ENCODE results near the gene CDKN2D.
"Not testable (repeated sequence)": the region's sequence is repeated elsewhere in the genome, so short reads cannot be mapped to it uniquely, and the experiment has no call there.

The CDKN2D gene

GRCh38 chr19:10593820-10594637 lies 25.2 kb upstream of the CDKN2D start:
- TF ChIP-seq JUND (IDR thresholded peaks at IDR 0.05; ENCODE audit: low read depth) = no peak
- in situ Hi-C loops (cut with HindIII; ENCODE audit: low pct_unique_long_range_greater_than_20kb, low sequenced_read_pairs) = no loop called here
- DNase-seq (ENCODE audit: low read depth in 1 of 2, low spot score in 1 of 2) = no peak

- DNase-seq (ENCODE audit: low read depth in 1 of 2, low spot score in 1 of 2) = no peak
- no peak for TF ChIP-seq JUND (IDR thresholded peaks at IDR 0.05; ENCODE audit: low read depth)
- in situ Hi-C loops (cut with HindIII; ENCODE audit: low pct_unique_long_range_greater_than_20kb, low sequenced_read_pairs) = no loop called here
Measured at GRCh38 chr19:10593148-10593547, 24.4 kb upstream of the CDKN2D start.

- TF ChIP-seq JUND (IDR thresholded peaks at IDR 0.05; ENCODE audit: low read depth) = no peak
- no peak for DNase-seq (ENCODE audit: low read depth in 1 of 2, low spot score in 1 of 2)
- in situ Hi-C loops (cut with HindIII; ENCODE audit: low pct_unique_long_range_greater_than_20kb, low sequenced_read_pairs) = no loop called here
Measured at GRCh38 chr19:10587839-10588150, 19.0 kb upstream of the CDKN2D start.

GRCh38 chr19:10587022-10587838 lies 18.5 kb upstream of the CDKN2D start, which contains the start of gene AP1M2:
AP1M2 (minus strand) TSS chr19:10587312; CDS start chr19:10587231, 81 bp downstream.
- peak in 1 of 2 experiments; percentile 74 for DNase-seq (ENCODE audit: low read depth in 1 of 2, low spot score in 1 of 2)
- no peak for TF ChIP-seq JUND (IDR thresholded peaks at IDR 0.05; ENCODE audit: low read depth)
- in situ Hi-C loops (cut with HindIII; ENCODE audit: low pct_unique_long_range_greater_than_20kb, low sequenced_read_pairs) = no loop called here

GRCh38 chr19:10586396-10586795 lies 17.6 kb upstream of the CDKN2D start:
- no peak for TF ChIP-seq JUND (IDR thresholded peaks at IDR 0.05; ENCODE audit: low read depth)
- in situ Hi-C loops (cut with HindIII; ENCODE audit: low pct_unique_long_range_greater_than_20kb, low sequenced_read_pairs) = no loop called here
- no peak for DNase-seq (ENCODE audit: low read depth in 1 of 2, low spot score in 1 of 2)

- TF ChIP-seq JUND (IDR thresholded peaks at IDR 0.05; ENCODE audit: low read depth) = no peak
- in situ Hi-C loops (cut with HindIII; ENCODE audit: low pct_unique_long_range_greater_than_20kb, low sequenced_read_pairs) = no loop called here
Measured at GRCh38 chr19:10583036-10583776, 14.4 kb upstream of the CDKN2D start.

GRCh38 chr19:10582091-10582490 lies 13.3 kb upstream of the CDKN2D start:
- no peak for DNase-seq (ENCODE audit: low read depth in 1 of 2, low spot score in 1 of 2)
- no peak for TF ChIP-seq JUND (IDR thresholded peaks at IDR 0.05; ENCODE audit: low read depth)
- in situ Hi-C loops (cut with HindIII; ENCODE audit: low pct_unique_long_range_greater_than_20kb, low sequenced_read_pairs) = no loop called here

More at GRCh38 chr19:10583036-10583776, 14.4 kb upstream of the CDKN2D start:
- peak in 1 of 2 experiments; percentile 25 for DNase-seq (ENCODE audit: low read depth in 1 of 2, low spot score in 1 of 2)

- in situ Hi-C loops (cut with HindIII; ENCODE audit: low pct_unique_long_range_greater_than_20kb, low sequenced_read_pairs) = no loop called here
- no peak for TF ChIP-seq JUND (IDR thresholded peaks at IDR 0.05; ENCODE audit: low read depth)
- DNase-seq (ENCODE audit: low read depth in 1 of 2, low spot score in 1 of 2) = peak in 1 of 2 experiments; percentile 91
Measured at GRCh38 chr19:10580979-10581631, 12.3 kb upstream of the CDKN2D start.

- TF ChIP-seq JUND (IDR thresholded peaks at IDR 0.05; ENCODE audit: low read depth) = no peak
- in situ Hi-C loops (cut with HindIII; ENCODE audit: low pct_unique_long_range_greater_than_20kb, low sequenced_read_pairs) = no loop called here
Measured at GRCh38 chr19:10577951-10578350, 9.2 kb upstream of the CDKN2D start.

GRCh38 chr19:10575011-10575716 lies 6.4 kb upstream of the CDKN2D start:
- no peak for TF ChIP-seq JUND (IDR thresholded peaks at IDR 0.05; ENCODE audit: low read depth)
- in situ Hi-C loops (cut with HindIII; ENCODE audit: low pct_unique_long_range_greater_than_20kb, low sequenced_read_pairs) = no loop called here
- no peak for DNase-seq (ENCODE audit: low read depth in 1 of 2, low spot score in 1 of 2)

More at GRCh38 chr19:10577951-10578350, 9.2 kb upstream of the CDKN2D start:
- DNase-seq (ENCODE audit: low read depth in 1 of 2, low spot score in 1 of 2) = no peak

GRCh38 chr19:10574462-10574861 lies 5.7 kb upstream of the CDKN2D start:
- in situ Hi-C loops (cut with HindIII; ENCODE audit: low pct_unique_long_range_greater_than_20kb, low sequenced_read_pairs) = no loop called here
- DNase-seq (ENCODE audit: low read depth in 1 of 2, low spot score in 1 of 2) = no peak

GRCh38 chr19:10573793-10574192 lies 5.0 kb upstream of the CDKN2D start:
- DNase-seq (ENCODE audit: low read depth in 1 of 2, low spot score in 1 of 2); in situ Hi-C loops (cut with HindIII; ENCODE audit: low pct_unique_long_range_greater_than_20kb, low sequenced_read_pairs): not testable (repeated sequence)

More at GRCh38 chr19:10574462-10574861, 5.7 kb upstream of the CDKN2D start:
- TF ChIP-seq JUND (IDR thresholded peaks at IDR 0.05; ENCODE audit: low read depth) = no peak
